ENCODE measurements around the gene KCND2.

The KCND2 gene

GRCh38 chr7:120412139-120413050, 139.4 kb downstream of the KCND2 start:
- DNase-seq (ENCODE audit: low read depth): no peak

GRCh38 chr7:120413164-120413563, 140.2 kb downstream of the KCND2 start:
- DNase-seq (ENCODE audit: low read depth): no peak

DNA sequence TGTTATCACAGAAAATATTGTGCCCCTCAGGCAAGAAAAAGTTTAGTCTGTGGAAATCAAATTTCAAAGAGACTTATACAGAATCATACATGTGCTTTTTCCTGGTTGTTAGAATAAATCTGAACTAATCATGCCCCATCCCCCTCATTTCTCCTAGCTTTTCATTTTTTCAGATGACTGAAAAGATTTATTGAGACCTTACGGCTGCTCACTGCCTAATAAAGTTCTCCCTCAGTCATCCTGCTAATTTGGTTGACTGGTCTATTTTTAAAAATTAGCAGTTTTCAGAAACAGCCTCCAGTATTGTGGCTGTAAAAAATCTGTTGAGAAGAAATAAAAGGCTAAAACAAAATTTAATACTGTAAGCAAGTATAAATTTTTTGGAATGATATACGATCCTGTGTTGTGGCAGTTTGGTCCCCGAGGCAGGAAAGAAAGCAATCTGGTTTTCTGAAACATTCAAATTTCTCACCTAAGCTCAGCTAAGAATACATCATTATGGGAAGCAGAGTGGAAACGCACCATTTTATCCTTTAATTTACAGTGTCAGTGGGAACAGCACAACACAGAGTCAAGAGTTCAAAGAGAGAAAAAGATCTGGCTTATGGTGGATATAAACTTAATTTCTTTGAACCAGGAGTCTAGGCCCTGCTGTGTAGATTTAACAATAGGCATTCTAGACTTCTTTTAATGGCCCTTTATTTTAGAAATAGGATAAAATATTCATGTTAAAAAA, 144.4 kb downstream of the KCND2 start:
- DNase-seq (ENCODE audit: low read depth): no peak

GRCh38 chr7:120421151-120421651, 148.2 kb downstream of the KCND2 start:
- no peak for DNase-seq (ENCODE audit: low read depth)

DNA sequence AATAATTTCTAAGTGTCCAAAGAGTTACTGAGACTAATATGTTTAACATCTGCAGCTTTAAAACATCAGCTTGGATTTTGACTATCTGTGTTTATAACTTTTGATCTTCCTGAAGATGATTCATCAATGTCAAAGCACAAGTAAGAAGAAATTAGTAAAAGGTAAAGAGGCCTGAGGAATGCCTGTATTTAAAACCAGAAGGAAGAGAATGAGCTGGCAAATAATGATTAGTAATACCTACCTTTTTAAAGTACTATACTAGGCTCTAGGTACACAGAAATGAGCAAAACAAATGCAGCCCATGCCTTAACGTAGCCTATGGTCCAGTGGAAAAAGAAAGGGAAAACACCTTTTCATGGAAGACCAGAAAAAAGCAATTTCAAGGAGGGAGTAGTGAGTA, 158.0 kb downstream of the KCND2 start:
- no peak for DNase-seq (ENCODE audit: low read depth)

- DNase-seq (ENCODE audit: low read depth): no peak
These were observed 163.6 kb downstream of the KCND2 start for GRCh38 chr7:120436487-120437060.

DNA sequence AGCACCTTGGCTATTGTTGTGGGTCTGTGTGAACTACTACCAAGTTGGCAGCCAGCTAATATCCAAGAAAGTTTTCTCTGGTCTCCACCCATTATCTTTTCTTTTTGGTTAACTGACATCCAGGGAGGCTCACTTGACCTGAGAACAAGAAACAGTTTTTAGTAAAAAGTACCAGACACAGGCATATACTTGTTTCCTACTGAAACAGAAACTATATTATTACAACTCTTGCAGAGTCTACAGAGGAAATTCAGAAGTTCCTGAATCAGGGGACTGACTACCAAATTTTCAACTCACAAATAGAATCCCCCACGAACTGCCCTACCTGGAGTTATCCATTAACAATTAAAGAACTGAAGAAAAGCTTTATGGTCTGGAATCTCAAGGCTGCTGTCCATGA, 168.9 kb downstream of the KCND2 start:
- no peak for DNase-seq (ENCODE audit: low read depth)

- DNase-seq (ENCODE audit: low read depth): no peak
These were observed 169.9 kb downstream of the KCND2 start for GRCh38 chr7:120442838-120443237.

DNA sequence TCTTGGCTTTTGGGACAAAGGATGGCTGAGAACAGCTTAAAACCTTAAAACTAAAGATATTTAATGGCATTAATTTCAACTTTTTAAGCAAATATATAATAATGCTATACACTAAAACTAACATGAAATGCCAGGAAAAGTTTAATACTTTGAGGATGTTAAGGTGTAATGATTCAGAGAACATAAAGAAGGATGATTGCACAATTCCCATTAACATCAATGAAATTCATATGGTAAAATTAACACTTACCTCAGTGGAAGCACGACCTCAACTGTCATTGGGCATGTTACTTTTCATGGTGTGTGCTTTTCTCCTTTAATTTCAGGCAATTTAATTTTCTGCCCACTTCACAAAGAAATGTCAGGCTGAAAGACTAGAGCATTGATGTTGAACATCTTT, 171.7 kb downstream of the KCND2 start:
- DNase-seq (ENCODE audit: low read depth): no peak

DNA sequence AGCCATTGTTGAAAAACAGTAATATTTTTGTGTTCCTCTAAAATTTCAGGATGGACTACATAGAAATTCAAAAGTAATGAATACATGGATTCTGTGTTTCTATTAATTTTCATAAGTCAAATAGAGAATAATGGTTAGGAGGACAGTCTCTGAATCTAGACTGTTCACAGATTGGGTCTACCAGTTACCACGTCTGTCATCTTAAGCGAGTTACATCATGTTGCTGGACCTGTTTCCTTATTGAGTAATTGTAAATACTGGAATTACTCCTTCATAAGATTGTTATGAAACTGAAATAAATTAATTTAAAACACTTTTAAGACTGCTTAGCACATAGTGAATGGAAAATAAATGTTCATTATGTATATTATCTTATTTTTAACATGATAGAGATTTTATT, 172.3 kb downstream of the KCND2 start:
- DNase-seq (ENCODE audit: low read depth): no peak

- no peak for DNase-seq (ENCODE audit: low read depth)
These were observed 179.7 kb downstream of the KCND2 start for GRCh38 chr7:120452665-120453064.

GRCh38 chr7:120456699-120457098, 183.7 kb downstream of the KCND2 start:
- no peak for DNase-seq (ENCODE audit: low read depth)

GRCh38 chr7:120460949-120461348, 188.0 kb downstream of the KCND2 start:
- DNase-seq (ENCODE audit: low read depth): no peak

GRCh38 chr7:120462991-120463390, 190.0 kb downstream of the KCND2 start:
- no peak for DNase-seq (ENCODE audit: low read depth)

DNA sequence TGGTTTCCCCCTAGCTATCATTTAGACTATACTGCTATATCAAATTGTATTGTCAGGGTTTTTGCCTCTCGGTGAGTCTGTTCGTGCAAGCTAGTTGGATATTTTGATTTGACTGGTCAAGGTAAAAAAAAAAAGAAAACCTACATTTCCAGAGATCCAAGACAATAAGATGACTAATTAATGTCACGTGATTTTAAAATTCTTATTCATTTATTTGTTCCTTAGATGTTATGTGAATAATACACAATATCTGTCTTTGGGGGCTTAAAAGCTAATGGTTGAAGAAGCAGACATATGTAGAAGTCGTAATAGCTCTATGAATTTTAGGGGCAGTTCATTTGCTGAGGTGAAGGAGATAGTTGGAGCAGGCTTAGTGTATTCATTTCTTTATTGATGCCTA, 191.1 kb downstream of the KCND2 start:
- no peak for DNase-seq (ENCODE audit: low read depth)

- no peak for DNase-seq (ENCODE audit: low read depth)
These were observed 194.7 kb downstream of the KCND2 start for GRCh38 chr7:120467676-120468075.

DNA sequence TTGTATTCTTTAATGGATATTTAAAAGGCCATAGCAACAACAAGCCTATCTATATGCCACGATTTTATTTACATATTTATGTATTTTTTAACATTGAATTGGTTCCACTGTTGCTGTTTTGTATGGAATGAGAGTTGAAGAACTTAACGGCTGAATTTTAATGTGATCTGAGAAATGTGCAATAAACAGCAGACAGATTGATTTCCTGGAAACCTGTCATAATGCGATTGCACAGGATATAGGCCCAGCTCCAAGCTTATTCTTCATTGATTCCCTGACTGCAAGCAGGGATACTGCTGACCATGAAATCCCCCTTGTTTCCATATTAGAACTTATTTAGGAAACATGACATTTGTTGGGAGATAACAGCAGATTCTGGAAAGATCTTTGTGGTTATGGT, 195.6 kb downstream of the KCND2 start:
- no peak for DNase-seq (ENCODE audit: low read depth)

- DNase-seq (ENCODE audit: low read depth): no peak
These were observed 199.9 kb downstream of the KCND2 start for GRCh38 chr7:120472892-120473291.

GRCh38 chr7:120473352-120473751, 200.4 kb downstream of the KCND2 start:
- no peak for DNase-seq (ENCODE audit: low read depth)

- no peak for DNase-seq (ENCODE audit: low read depth)
These were observed 203.0 kb downstream of the KCND2 start for GRCh38 chr7:120475994-120476393.

- no peak for DNase-seq (ENCODE audit: low read depth)
These were observed 207.5 kb downstream of the KCND2 start for GRCh38 chr7:120480472-120480871.

DNA sequence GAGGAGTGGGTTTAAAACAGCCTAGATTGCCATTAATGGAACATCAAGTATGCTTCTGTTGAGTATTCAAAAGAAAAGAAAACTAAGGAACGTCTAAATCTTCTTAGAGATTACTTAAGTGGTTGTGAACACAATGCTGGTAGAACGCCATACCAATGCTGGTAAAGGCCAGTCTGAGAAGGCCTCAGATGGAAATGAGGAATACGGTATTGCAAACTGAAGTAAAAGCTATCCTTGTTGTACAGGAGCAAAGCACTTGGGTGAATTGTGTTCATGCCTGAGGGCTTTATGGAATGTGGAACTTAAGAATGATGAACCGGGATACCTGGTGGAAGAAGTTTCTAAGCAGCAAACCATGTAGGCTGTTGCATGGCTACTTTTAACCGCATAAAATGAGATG, 208.0 kb downstream of the KCND2 start:
- no peak for DNase-seq (ENCODE audit: low read depth)

- DNase-seq (ENCODE audit: low read depth): no peak
These were observed 213.2 kb downstream of the KCND2 start for GRCh38 chr7:120486164-120486563.
